ENCODE results near the gene PLXNC1.

DNA sequence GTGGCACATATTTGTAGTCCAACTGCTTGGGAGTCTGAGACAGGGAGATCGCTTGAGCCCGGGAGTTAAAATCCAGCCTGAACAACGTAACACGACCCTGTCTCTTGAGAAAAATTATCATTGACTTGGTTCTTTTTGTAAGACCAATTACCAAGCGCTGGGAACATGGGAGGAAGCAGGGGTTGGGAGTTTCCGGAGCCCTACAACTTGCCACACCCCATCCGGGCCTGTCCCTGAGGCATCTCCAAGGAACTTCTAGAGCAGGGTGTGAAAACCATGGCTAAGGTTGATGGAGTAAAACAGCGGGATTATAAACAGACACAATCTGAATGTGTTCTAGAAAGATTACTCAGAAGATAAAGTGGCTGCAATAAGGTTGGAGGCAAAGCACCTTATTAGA, 10.3 kb downstream of the PLXNC1 start:
- no peak for TF ChIP-seq RXRA (IDR thresholded peaks at IDR 0.05; ENCODE audit: borderline replicate concordance, low read depth)
- no peak for TF ChIP-seq JUND (IDR thresholded peaks at IDR 0.05)
- TF ChIP-seq, protein P1, sequence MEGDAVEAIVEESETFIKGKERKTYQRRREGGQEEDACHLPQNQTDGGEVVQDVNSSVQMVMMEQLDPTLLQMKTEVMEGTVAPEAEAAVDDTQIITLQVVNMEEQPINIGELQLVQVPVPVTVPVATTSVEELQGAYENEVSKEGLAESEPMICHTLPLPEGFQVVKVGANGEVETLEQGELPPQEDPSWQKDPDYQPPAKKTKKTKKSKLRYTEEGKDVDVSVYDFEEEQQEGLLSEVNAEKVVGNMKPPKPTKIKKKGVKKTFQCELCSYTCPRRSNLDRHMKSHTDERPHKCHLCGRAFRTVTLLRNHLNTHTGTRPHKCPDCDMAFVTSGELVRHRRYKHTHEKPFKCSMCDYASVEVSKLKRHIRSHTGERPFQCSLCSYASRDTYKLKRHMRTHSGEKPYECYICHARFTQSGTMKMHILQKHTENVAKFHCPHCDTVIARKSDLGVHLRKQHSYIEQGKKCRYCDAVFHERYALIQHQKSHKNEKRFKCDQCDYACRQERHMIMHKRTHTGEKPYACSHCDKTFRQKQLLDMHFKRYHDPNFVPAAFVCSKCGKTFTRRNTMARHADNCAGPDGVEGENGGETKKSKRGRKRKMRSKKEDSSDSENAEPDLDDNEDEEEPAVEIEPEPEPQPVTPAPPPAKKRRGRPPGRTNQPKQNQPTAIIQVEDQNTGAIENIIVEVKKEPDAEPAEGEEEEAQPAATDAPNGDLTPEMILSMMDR (IDR thresholded peaks at IDR 0.05), result no peak
- TF ChIP-seq USF2 (IDR thresholded peaks at IDR 0.05; ENCODE audit: borderline replicate concordance, low read depth, low read length), result no peak
- no peak for TF ChIP-seq EP300 (IDR thresholded peaks at IDR 0.05; ENCODE audit: borderline replicate concordance in 1 of 2, low read depth in 1 of 2, low read length in 1 of 2)
- no peak for TF ChIP-seq GATA2 (CRISPR knock-in tag; IDR thresholded peaks at IDR 0.05)
- TF ChIP-seq RAD21 (IDR thresholded peaks at IDR 0.05; ENCODE audit: low read length), result no peak
- TF ChIP-seq REST (IDR thresholded peaks at IDR 0.05; ENCODE audit: low read depth, low read length), result no peak
- TF ChIP-seq TEAD4 (IDR thresholded peaks at IDR 0.05; ENCODE audit: borderline replicate concordance, insufficient read depth), result no peak
- TF ChIP-seq MAX (IDR thresholded peaks at IDR 0.05; ENCODE audit: low read depth), result no peak
- no peak for TF ChIP-seq POLR2AphosphoS5 (IDR thresholded peaks at IDR 0.05; ENCODE audit: low read depth, low read length)
- TF ChIP-seq PBX3 (IDR thresholded peaks at IDR 0.05), result no peak

Data from SK-N-SH (cell line).